Activated B cell treated with CpG ODN at 0.5 μM for 24 hours (primary cell): ENCODE data around the gene PTPA. TPM values are rescaled to one million over a fixed set of nuclear protein-coding genes. Genes with fewer than 3 reads are reported as not detected.

ENCODE experiments used
- ATAC-seq: fragments of 200-7000 bp; cut with Tn5 transposase; one replicate; pipeline ENCODE4 v1.10.0; 2021; ENCODE audit warnings: low read depth, mild to moderate bottlenecking, moderate library complexity
- CTCF ChIA-PET: fragments of 350-600 bp; sonication (Branson Sonifier 250); formaldehyde crosslinking; loops from one replicate; lab custom pipeline; 2021; ENCODE audit warnings: antibody characterized with exemption; lab: Charles Lee
- POLR2A ChIA-PET: fragments of 350-600 bp; sonication (Branson Sonifier 250); formaldehyde crosslinking; loops from one replicate; lab custom pipeline; 2021; ENCODE audit warnings: antibody characterized with exemption; lab: Charles Lee
- DNase-seq: peaks from one replicate; pipeline ENCODE4 v3.0.0; 2022
- H3K27ac Mint-ChIP-seq: one replicate; pipeline ENCODE4 v1.8.0; 2020; ENCODE audit warnings: mixed read lengths
- H3K27me3 Mint-ChIP-seq: one replicate; pipeline ENCODE4 v1.8.0; 2021; ENCODE audit warnings: mixed read lengths
- H3K36me3 Mint-ChIP-seq: one replicate; pipeline ENCODE4 v1.8.0; 2021; ENCODE audit warnings: low read depth, mixed read lengths
- H3K4me1 Mint-ChIP-seq: one replicate; pipeline ENCODE4 v1.8.0; 2021; ENCODE audit warnings: mixed read lengths
- H3K4me3 Mint-ChIP-seq: one replicate; pipeline ENCODE4 v1.8.0; 2020; ENCODE audit warnings: mild to moderate bottlenecking, mixed read lengths
- H3K9me3 Mint-ChIP-seq: one replicate; pipeline ENCODE4 v1.8.0; 2020; ENCODE audit warnings: mixed read lengths
- CTCF ChIP-seq: fragments of 200-600 bp; IDR thresholded peaks from one replicate; pipeline ENCODE4 v1.8.0; 2022; ENCODE audit warnings: antibody characterized with exemption, mild to moderate bottlenecking
- intact Hi-C: fragments of 100-400 bp; cut with micrococcal nuclease; formaldehyde crosslinking; loops from one replicate; pipeline ENCODE4 v1.15.1; 2024
- total RNA-seq: library from RNA; stranded (reverse); gene quantifications from 2 replicates; pipeline ENCODE4 v1.2.3, GENCODE V29; 2022

The PTPA gene
- total RNA-seq, 1 donor from 2014 or later = 67.2 TPM

DNA sequence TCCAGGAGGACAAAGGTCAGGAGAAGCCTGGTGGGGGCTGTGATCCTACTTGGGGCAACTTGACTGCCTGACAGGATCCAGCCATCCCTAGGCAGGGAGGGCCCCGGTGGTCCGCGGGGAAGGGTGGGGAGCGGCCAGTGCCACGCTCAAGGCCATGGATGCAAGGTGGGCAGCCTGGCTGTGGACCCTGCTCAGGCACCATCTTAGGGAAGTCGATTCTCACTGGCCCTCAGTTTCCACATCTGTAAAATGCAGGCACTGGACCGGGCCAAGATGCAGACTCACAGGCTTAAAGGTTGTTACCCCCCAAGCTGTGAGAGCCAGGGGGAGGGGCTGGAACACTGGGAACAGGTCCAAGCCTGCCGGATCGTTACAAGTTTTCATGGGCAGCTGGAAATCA lies 39.0 kb upstream of the PTPA start:
- Mint-ChIP-seq H3K36me3 (peaks cover 8% of the 10 kb centered on the region), H3K4me1 (peaks cover 26% of the 10 kb centered on the region), H3K27me3 (no peaks in the 10 kb centered on the region), H3K27ac (peak overlapping the region; percentile 56), H3K4me3 (no peak overlapping the region), H3K9me3 (no peaks in the 10 kb centered on the region)
- ChIA-PET POLR2A (interaction anchor here (0.6 to 1.3 kb wide), 3 partner anchors 9 to 53 kb away, joined by 3 to 6 read pairs (median 4); partner anchors contain the start of gene DOLPP1), CTCF (no interaction called here)
- no peak for ATAC-seq
- TF ChIP-seq CTCF = no peak
- intact Hi-C loops = no loop called here
- DNase-seq = no peak

GRCh38 chr9:129073404-129073803 lies 37.8 kb upstream of the PTPA start:
- ATAC-seq (no peak), DNase-seq (no peak)
- peaks cover 23% of the 10 kb centered on the region for H3K4me1 Mint-ChIP-seq
- ChIA-PET CTCF (no interaction called here), POLR2A (no interaction called here)
- no peak overlapping the region for H3K27ac Mint-ChIP-seq
- H3K27me3 Mint-ChIP-seq = no peaks in the 10 kb centered on the region
- TF ChIP-seq CTCF = no peak
- no peaks in the 10 kb centered on the region for H3K9me3 Mint-ChIP-seq
- intact Hi-C loops = no loop called here
- H3K36me3 Mint-ChIP-seq = peaks cover 3% of the 10 kb centered on the region
- no peak overlapping the region for H3K4me3 Mint-ChIP-seq

- no peak for TF ChIP-seq CTCF
- Mint-ChIP-seq H3K27ac (no peak overlapping the region), H3K9me3 (no peaks in the 10 kb centered on the region), H3K4me1 (peaks cover 16% of the 10 kb centered on the region), H3K27me3 (no peaks in the 10 kb centered on the region), H3K4me3 (no peak overlapping the region), H3K36me3 (no peaks in the 10 kb centered on the region)
- intact Hi-C loops = no loop called here
- ATAC-seq (no peak), DNase-seq (no peak)
- CTCF ChIA-PET = no interaction called here
- POLR2A ChIA-PET = interaction anchor here (0.6 to 0.9 kb wide), 2 partner anchors 37 to 305 kb away, joined by 3 read pairs; no protein-coding TSS in a partner anchor
Observed at GRCh38 chr9:129074106-129074505, 37.1 kb upstream of the PTPA start.

DNA sequence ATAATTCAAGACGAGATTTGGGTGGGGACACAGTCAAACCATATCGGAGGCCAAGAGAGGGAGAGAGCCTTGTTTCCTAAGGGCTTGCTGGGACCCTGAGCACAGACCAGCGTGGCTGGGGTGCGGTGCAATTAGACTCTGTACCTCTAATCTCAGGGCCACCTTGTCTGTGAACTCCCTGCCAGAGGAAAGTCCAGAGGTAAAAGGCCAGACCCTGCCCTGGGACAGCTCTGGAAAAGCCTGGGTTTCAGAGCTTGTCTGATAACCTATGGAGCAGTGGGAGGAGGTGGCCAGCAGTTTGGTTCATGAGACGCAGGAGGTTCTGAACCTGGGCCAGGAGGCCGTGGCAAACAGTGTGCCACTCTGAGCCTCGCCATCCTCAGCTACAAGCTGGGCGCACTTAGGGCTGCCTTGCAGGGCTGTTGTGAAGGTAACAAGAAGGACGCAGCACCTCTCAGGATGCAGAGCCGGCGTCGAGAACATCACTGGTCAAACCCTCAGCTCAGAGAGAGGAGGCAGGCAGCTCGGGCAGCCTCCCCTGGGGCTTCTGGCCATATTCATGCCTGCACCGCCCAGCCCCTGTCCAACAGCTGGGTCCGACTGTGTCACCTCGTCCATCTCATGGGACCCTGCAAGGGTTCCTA lies 35.1 kb upstream of the PTPA start:
- Mint-ChIP-seq H3K4me3 (no peak overlapping the region), H3K4me1 (peaks cover 17% of the 10 kb centered on the region), H3K27me3 (no peaks in the 10 kb centered on the region), H3K9me3 (no peaks in the 10 kb centered on the region), H3K36me3 (peaks cover 3% of the 10 kb centered on the region), H3K27ac (no peak overlapping the region)
- intact Hi-C loops = no loop called here
- TF ChIP-seq CTCF = no peak
- ChIA-PET CTCF (no interaction called here), POLR2A (no interaction called here)
- ATAC-seq (no peak), DNase-seq (no peak)

GRCh38 chr9:129076640-129077037 lies 34.6 kb upstream of the PTPA start:
- CTCF ChIA-PET = no interaction called here
- Mint-ChIP-seq H3K4me3 (no peak overlapping the region), H3K9me3 (no peaks in the 10 kb centered on the region), H3K27me3 (no peaks in the 10 kb centered on the region), H3K36me3 (peaks cover 3% of the 10 kb centered on the region), H3K27ac (no peak overlapping the region), H3K4me1 (peaks cover 21% of the 10 kb centered on the region)
- no peak for ATAC-seq
- no peak for DNase-seq
- no peak for TF ChIP-seq CTCF
- POLR2A ChIA-PET = no interaction called here
- intact Hi-C loops = no loop called here
